ENCODE data around the gene UBE2QL1.

UBE2QL1 gene

GRCh38 chr5:6435356-6435755 is 13.3 kb upstream of the UBE2QL1 start:
- TF ChIP-seq CTCF (IDR thresholded peaks at IDR 0.05; ENCODE audit: borderline replicate concordance, insufficient read depth, low read depth, low read length), result peak; percentile 49
- no peak overlapping the region for H3K4me3 ChIP-seq (ENCODE audit: low read depth, low read length)

- no peak overlapping the region for H3K4me3 ChIP-seq (ENCODE audit: low read depth, low read length)
- TF ChIP-seq CTCF (IDR thresholded peaks at IDR 0.05; ENCODE audit: borderline replicate concordance, insufficient read depth, low read depth, low read length), result no peak
Observed at GRCh38 chr5:6436715-6437331, 11.8 kb upstream of the UBE2QL1 start.

- H3K4me3 ChIP-seq (ENCODE audit: low read depth, low read length), result no peak overlapping the region
- TF ChIP-seq CTCF (IDR thresholded peaks at IDR 0.05; ENCODE audit: borderline replicate concordance, insufficient read depth, low read depth, low read length), result no peak
Observed at GRCh38 chr5:6439588-6440550, 8.8 kb upstream of the UBE2QL1 start.

- H3K4me3 ChIP-seq (ENCODE audit: low read depth, low read length), result no peak overlapping the region
- TF ChIP-seq CTCF (IDR thresholded peaks at IDR 0.05; ENCODE audit: borderline replicate concordance, insufficient read depth, low read depth, low read length), result no peak
Observed at GRCh38 chr5:6442333-6442732, 6.3 kb upstream of the UBE2QL1 start.

GRCh38 chr5:6443326-6443725 is 5.3 kb upstream of the UBE2QL1 start:
- no peak overlapping the region for H3K4me3 ChIP-seq (ENCODE audit: low read depth, low read length)
- TF ChIP-seq CTCF (IDR thresholded peaks at IDR 0.05; ENCODE audit: borderline replicate concordance, insufficient read depth, low read depth, low read length), result no peak

- TF ChIP-seq CTCF (IDR thresholded peaks at IDR 0.05; ENCODE audit: borderline replicate concordance, insufficient read depth, low read depth, low read length), result no peak
- no peak overlapping the region for H3K4me3 ChIP-seq (ENCODE audit: low read depth, low read length)
Observed at GRCh38 chr5:6446042-6446441, 2.6 kb upstream of the UBE2QL1 start.

Measured in GM12875 (cell line).